Lung (tissue), 12 donors: ENCODE results near the gene KLRB1. TPM values are rescaled to one million over a fixed set of nuclear protein-coding genes. Genes with fewer than 3 reads are reported as not detected.
"Not testable (repeated sequence)": the region's sequence is repeated elsewhere in the genome, so short reads cannot be mapped to it uniquely, and the experiment has no call there.

Experiments
- ATAC-seq: fragments of 200-7000 bp; cut with Tn5 transposase; one replicate; pipeline ENCODE4 v1.9.1; 2020; ENCODE audit warnings: moderate number of reproducible peaks; ENCODE audit not compliant: insufficient read depth, low FRiP score
- DNase-seq, 3 donors: peaks; one replicate each; pipeline ENCODE4 v3.0.0-alpha.2; 2013 to 2017
- H3K27ac ChIP-seq, 2 donors: one replicate each; pipeline ENCODE4 v1.5.1; 2013; ENCODE audit warnings: mild to moderate bottlenecking in 2 of 2, moderate library complexity in 2 of 2, control low read depth in 1 of 2, inconsistent platforms in 1 of 2, low read depth in 1 of 2, low read length in 1 of 2
- H3K27me3 ChIP-seq, 3 donors: one replicate each; pipeline ENCODE4 v1.5.1; 2013; ENCODE audit warnings: low read length in 2 of 3; ENCODE audit not compliant: control insufficient read depth in 3 of 3, insufficient read depth in 3 of 3
- H3K36me3 ChIP-seq, 4 donors: one replicate each; pipeline ENCODE4 v1.5.1; 2013; ENCODE audit warnings: low read length in 4 of 4, mild to moderate bottlenecking in 1 of 4, moderate library complexity in 1 of 4; ENCODE audit not compliant: control insufficient read depth in 4 of 4, insufficient read depth in 4 of 4
- H3K4me1 ChIP-seq, 5 donors: one replicate each; pipeline ENCODE4 v1.5.1; 2013; ENCODE audit warnings: low read length in 5 of 5, mild to moderate bottlenecking in 2 of 5, moderate library complexity in 1 of 5; ENCODE audit not compliant: control insufficient read depth in 5 of 5, insufficient read depth in 5 of 5
- H3K4me3 ChIP-seq: one replicate; pipeline ENCODE4 v1.5.1; 2013; ENCODE audit warnings: mild to moderate bottlenecking, control low read depth, moderate library complexity
- H3K9ac ChIP-seq, 2 donors: one replicate each; pipeline ENCODE4 v1.5.1; 2013; ENCODE audit warnings: low read length in 2 of 2, control low read depth in 1 of 2; ENCODE audit not compliant: insufficient read depth in 1 of 2
- H3K9me3 ChIP-seq, 4 donors: one replicate each; pipeline ENCODE4 v1.5.1; 2013; ENCODE audit warnings: low read length in 3 of 4, mild to moderate bottlenecking in 1 of 4, moderate library complexity in 1 of 4; ENCODE audit not compliant: control insufficient read depth in 4 of 4, insufficient read depth in 3 of 4
- WGBS, 2 donors: extraction: QIAGEN DNeasy Blood & Tissue Kit; methylation state at CpG; one replicate each; pipeline ENCODE4 v1.1.7; 2013; 5-methylcytosine and 5-hydroxymethylcytosine counted together
- polyA plus RNA-seq, 2 donors: library from polyadenylated mRNA; stranded (reverse); fragments of 200-250 nt; gene quantifications; one replicate each; pipeline ENCODE4 v1.2.1, GENCODE V29; 2013
- total RNA-seq, 2 donors: library from RNA; depleted of rRNA in 1 of 2; stranded (reverse); fragments of >200 nt in 1 of 2; gene quantifications; one replicate each; pipeline ENCODE4 v1.2.1, GENCODE V29; 2014 to 2021
- TF ChIP-seq, protein P1 (sequence below): IDR thresholded peaks from 2 replicates; pipeline ENCODE4 v1.5.1; 2012; ENCODE audit warnings: mild to moderate bottlenecking; ENCODE audit errors: control extremely low read depth, extremely low read depth
- donor health status: control.
- donor health status: control.
- donor health status: Bipolar disorder and iron deficiency.
- donor health status: healthy.
- donor health status: DM: yes; HTN: yes; CAD: no.

The KLRB1 gene
- total and polyA plus RNA-seq, 4 donors = 1.4 to 3.5 (median 2.3) TPM

DNA sequence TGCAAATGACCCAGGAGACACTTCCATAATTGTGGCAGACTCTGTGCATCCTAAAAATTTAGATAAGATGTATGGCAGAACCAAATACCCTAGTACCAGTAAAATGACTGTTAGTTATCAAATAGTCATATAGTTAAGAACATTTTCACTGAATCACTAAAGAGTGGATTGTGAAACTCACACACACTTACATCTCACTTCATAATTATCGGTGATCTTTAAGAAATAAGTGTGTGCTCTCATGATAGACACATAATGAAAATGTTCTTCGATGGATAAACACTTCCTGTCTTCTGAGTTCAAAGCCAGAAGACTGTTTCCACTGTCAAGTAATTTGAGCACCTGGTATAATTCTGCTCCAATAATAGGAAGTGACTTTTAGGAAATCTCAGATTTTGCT is 19.1 kb upstream of the KLRB1 start:
- Histone ChIP-seq H3K27ac (no peak overlapping the region), H3K36me3 (no peaks in the 10 kb centered on the region), H3K27me3 (no peaks in the 10 kb centered on the region), H3K4me1 (no peaks in the 10 kb centered on the region), H3K4me3 (no peak overlapping the region), H3K9me3 (no peaks in the 10 kb centered on the region), H3K9ac (no peak overlapping the region)
- TF ChIP-seq, protein P1, sequence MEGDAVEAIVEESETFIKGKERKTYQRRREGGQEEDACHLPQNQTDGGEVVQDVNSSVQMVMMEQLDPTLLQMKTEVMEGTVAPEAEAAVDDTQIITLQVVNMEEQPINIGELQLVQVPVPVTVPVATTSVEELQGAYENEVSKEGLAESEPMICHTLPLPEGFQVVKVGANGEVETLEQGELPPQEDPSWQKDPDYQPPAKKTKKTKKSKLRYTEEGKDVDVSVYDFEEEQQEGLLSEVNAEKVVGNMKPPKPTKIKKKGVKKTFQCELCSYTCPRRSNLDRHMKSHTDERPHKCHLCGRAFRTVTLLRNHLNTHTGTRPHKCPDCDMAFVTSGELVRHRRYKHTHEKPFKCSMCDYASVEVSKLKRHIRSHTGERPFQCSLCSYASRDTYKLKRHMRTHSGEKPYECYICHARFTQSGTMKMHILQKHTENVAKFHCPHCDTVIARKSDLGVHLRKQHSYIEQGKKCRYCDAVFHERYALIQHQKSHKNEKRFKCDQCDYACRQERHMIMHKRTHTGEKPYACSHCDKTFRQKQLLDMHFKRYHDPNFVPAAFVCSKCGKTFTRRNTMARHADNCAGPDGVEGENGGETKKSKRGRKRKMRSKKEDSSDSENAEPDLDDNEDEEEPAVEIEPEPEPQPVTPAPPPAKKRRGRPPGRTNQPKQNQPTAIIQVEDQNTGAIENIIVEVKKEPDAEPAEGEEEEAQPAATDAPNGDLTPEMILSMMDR = no peak
- no peak for ATAC-seq
- no peak for DNase-seq
- WGBS, 2 donors = 62 to 84% methylated on average over 2 of the region's 2 CpGs

DNA sequence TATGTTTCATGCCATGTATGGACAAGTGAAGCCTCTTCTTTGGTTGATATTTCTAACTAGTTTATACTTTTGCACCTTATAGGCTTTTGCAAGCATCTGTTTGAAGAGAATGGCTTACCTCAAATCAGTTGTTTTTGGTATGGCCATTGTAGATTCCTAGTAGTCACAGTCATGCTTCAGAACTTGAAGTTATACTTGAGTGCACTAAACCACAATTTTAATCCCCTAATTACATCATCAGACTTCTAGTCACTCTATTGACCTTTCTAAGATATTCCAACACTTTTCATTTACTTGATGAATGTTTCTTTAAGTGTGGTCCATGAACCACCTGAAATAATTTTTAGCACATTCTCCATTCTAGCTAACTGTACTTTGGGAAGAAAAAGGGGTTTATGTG is 18.6 kb upstream of the KLRB1 start:
- no peak overlapping the region for H3K9ac ChIP-seq
- H3K4me3 ChIP-seq = no peak overlapping the region
- DNase-seq = no peak
- H3K9me3 ChIP-seq = no peaks in the 10 kb centered on the region
- ATAC-seq = no peak
- H3K27me3 ChIP-seq = no peaks in the 10 kb centered on the region
- TF ChIP-seq, protein P1 = no peak
- no peaks in the 10 kb centered on the region for H3K4me1 ChIP-seq
- H3K36me3 ChIP-seq = no peaks in the 10 kb centered on the region
- no peak overlapping the region for H3K27ac ChIP-seq

DNA sequence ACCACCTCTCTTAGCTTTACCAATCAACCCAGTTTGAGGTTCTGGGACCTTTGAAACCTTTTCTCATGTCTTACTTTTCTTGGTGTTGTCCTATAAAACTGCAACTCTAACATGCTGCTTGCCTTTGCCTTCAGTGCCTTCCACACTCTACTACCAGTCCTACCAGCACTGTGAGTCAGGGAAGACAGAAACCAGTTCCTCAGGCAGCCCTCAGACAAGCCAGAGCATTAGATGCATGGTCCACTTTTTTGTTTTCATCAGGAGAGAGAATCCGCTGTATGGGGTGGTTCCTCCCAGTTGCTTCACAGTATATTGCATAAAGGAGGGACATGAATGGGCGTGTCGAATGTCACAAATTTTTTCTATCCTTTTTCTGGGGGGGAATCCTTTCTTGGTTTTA is 17.3 kb upstream of the KLRB1 start:
- H3K27me3 ChIP-seq = no peaks in the 10 kb centered on the region
- H3K4me3 ChIP-seq = no peak overlapping the region
- DNase-seq = no peak
- H3K36me3 ChIP-seq = no peaks in the 10 kb centered on the region
- WGBS, 2 donors = 86 to 92% methylated on average over 3 of the region's 3 CpGs
- no peak overlapping the region for H3K27ac ChIP-seq
- H3K9me3 ChIP-seq = no peaks in the 10 kb centered on the region
- TF ChIP-seq, protein P1 = no peak
- ATAC-seq = no peak
- H3K9ac ChIP-seq = no peak overlapping the region
- no peaks in the 10 kb centered on the region for H3K4me1 ChIP-seq

DNA sequence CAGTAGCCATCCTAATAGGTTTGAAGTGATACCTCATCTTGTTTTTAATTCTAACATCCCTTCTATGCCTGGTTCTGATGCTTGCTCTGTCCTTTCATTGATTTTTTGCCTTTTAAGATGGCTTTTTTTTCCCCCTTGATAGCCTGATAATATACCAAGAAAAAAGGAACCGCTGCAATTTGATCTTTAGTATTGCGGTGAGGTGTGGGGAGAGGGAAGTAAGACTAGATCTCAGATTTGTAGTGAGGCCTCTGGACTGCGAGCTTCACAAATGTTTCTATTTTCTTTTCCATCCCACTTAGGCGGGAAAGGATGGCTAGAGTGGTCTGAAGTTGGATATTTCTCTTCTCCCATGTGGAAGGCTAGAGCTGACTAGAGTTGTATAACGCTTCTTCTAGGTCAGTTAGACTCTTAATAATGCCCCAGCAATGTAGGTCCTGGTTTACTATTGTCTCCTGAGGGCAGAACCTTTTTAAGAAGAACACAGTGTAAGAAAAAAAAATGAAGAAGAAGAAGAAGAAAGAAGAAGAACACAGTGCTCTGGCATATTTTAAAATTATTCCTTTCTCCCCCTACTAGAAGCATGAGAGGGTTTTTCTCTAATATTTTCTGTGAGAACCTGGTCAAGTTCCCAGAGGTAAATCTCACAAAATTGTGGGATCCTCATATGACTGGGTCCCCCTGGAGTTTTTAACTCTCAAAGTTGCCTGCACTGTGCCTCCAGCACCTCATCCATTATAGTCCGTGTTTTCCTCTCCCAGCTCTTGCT is 11.9 kb upstream of the KLRB1 start:
- no peak overlapping the region for H3K4me3 ChIP-seq

DNA sequence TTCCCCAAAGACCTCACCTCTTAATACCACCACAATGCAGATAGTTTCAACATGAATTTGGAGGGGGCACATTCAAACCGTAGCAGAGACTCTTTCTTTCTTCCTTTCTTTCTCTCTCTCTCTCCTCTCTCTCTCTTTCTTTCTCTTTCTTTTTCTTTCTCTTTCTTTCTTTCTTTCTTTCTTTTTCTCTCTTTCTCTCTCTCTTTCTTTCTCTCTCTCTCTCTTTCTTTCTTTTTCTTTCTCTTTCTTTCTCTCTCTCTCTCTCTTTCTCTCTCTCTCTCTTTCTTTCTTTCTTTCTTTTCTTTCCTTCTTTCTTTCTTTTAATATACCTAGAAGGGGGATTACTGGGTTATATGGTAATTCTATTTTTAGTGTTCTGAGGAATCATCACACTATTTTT is 11.2 kb upstream of the KLRB1 start:
- not testable (repeated sequence) for H3K4me3 ChIP-seq, H3K9me3 ChIP-seq, ATAC-seq, H3K36me3 ChIP-seq, H3K9ac ChIP-seq, H3K27ac ChIP-seq, DNase-seq, H3K4me1 ChIP-seq, H3K27me3 ChIP-seq
- 93 to 95% methylated on average over 1 of the region's 1 CpG for WGBS, 2 donors

More for the DNA sequence above, 11.9 kb upstream of the KLRB1 start:
- ATAC-seq (no peak), DNase-seq (no peak)
- Histone ChIP-seq H3K36me3 (no peaks in the 10 kb centered on the region), H3K9me3 (no peaks in the 10 kb centered on the region), H3K9ac (no peak overlapping the region), H3K27me3 (no peaks in the 10 kb centered on the region), H3K4me1 (peaks cover 0 to 3% (median 0%) of the 10 kb centered on the region in 5 donors), H3K27ac (no peak overlapping the region)
- TF ChIP-seq, protein P1 = no peak
- WGBS, 2 donors = 87 to 88% methylated on average over 6 of the region's 6 CpGs
